ENCODE results near the gene TNNC1.

The TNNC1 gene

DNA sequence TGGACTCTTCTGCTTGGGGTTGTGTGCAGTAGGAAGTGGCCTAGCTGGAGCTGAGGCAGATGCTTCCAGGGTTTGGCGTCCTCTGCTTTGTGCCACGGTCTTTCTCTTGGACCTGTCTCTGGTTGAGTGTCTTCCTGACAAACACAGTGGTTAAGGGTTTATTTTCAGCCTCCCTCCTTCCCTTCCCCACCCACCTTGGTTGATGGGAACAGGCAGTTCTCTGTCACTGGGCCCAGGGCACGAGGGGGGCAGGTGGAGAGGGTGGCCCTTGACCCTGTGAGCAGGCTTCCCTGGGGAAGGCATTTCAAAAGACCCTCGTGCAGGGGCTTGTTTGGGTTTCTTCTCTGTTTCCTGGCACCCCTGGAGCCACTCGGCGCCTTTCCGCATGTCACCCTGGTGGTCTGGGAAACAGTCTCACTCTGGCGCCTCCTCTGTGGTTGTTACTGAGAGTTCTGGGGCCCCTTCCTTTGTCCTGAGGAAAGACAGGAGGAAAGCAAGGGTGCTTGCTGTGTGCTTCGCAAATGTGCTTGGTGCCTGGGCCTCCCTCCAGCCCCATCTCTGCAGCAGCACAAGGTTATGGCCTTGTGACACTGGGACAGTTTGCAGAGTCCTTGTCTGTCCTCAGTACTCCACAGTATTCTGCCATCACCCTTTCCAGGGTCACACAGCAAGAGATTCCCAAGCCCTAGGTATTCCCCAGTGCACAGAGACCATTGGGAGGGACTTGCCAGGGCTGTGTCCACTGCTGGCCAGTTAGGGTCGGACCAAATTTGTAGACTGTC is 31.0 kb upstream of the TNNC1 start:
- no peak for DNase-seq (ENCODE audit: low read depth, low spot score)

GRCh38 chr3:52483577-52484381 is 29.9 kb upstream of the TNNC1 start:
- DNase-seq (ENCODE audit: low read depth, low spot score): no peak

- no peak for DNase-seq (ENCODE audit: low read depth, low spot score)
Measured at GRCh38 chr3:52483081-52483480, 29.2 kb upstream of the TNNC1 start.

DNA sequence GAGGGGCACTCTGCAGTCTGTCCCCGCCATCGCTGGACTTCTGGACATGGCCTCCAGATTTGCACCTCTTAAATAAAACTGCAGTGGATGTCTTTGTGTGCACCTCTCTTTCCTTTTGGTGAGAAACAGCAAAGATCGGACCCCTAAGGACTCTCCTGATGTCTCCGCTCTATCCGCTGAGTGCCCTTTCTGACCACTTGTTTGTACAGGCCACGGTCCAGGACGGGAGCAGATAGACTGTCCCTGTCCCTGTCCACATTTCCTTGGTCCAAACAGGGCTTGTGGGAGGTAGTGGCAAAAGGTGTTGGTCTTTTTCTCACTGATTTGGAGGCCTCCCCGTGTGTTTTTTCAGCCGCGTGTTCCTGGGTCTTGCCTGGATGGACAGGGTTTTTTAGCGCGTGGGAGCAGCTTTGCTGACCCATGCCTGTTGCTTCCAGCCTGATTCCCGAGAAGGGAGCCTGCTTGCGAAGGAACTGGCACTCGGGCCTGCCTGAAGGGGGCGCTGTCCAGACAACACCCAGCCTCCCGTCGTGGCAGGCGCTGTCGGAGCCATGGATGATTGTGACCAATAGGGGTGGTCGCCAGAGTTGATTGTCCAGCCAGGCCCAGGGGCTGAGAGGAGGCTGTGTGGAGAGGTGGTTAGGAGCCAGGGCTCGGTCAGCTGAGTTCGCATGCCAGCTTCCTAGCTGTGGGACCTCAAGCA is 28.1 kb upstream of the TNNC1 start:
- DNase-seq (ENCODE audit: low read depth, low spot score): no peak

DNA sequence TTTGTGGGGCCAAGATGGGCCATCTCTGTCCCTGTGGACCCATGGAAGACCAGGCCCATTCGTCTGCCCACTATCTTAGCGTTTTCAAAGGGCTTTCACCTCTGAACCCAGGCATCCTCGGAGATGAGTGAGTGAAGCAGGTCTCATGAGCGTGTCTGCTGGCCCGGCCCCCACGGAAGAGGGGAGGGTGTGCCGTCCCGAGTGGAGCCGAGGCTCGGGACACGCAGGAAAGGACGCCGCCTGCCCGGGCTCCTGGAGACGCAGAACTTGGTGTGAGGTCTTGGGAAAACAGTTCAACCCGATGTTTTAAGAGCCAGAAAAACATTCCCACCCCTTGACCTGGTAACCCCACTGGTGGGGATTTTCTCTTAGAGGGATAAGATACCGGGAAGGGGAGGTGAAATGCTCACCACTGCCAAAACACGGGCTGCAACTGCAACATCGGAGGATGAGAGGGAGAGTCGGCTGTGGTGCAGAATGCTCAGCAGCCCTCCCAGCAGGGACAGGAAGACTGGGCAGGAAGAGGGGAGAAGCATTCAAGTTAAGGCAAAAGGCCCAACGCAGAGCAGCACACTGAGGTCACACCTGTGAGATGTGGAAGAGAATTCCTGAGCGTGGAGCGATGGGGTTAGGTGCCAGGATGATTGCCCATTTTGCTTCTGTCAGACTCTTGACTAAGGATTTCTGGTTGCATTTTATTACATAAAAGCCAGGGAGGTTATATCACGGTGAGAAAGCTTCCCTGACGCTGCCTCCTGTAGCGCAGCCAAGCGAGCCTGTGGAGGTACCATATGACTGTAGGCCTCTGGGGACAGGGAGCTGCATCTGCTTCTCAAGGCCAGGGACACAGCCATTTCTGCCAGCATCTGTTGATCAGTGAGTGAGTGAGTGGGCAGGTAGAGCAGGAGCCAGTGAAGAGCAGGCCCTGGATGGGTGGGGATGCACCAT is 27.2 kb upstream of the TNNC1 start:
- no peak for DNase-seq (ENCODE audit: low read depth, low spot score)

- DNase-seq (ENCODE audit: low read depth, low spot score): no peak
Measured at GRCh38 chr3:52479877-52480575, 26.2 kb upstream of the TNNC1 start.

DNA sequence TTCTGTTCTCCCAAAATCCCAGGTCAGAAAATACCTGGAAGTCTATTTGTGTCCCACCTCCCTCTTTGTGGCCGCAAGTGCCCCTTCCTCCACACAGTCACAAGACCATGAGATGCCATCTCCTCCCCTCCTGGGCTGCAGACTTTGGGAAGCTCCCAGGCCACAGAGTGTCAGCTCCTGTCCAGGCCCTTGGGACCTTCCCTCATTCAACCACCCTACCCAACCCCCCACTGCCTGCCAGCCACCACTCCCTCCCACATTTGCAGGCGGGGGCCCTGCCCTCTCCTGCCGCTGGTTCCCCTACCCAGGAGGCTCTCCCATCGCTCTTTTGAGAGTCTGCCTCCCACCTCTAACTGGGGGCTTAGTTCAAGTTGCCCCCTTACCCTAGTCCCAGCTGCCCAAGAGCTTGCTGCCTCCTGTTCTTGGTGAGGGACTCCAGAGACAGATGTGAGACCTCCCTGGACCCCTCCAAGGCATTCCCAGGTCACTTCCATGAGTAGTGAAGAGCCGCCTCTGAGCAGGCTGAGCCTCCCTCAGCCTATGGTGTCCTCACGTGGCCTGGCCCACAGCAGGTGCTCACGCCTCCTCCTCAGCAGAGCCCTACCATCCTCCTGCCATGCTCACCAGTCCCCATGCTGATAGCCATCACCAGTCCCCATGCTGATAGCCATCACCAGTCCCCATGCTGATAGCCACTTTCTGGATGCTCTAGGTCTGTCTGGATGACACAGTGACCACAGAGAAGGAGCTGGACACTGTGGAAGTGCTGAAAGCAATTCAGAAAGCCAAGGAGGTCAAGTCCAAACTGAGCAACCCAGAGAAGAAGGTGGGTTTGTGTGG is 25.4 kb upstream of the TNNC1 start:
- no peak for DNase-seq (ENCODE audit: low read depth, low spot score)

GRCh38 chr3:52477796-52478095 is 23.9 kb upstream of the TNNC1 start:
- no peak for DNase-seq (ENCODE audit: low read depth, low spot score)

GRCh38 chr3:52477076-52477795 is 23.4 kb upstream of the TNNC1 start:
- DNase-seq (ENCODE audit: low read depth, low spot score): no peak

- DNase-seq (ENCODE audit: low read depth, low spot score): no peak
Measured at GRCh38 chr3:52473026-52473425, 19.2 kb upstream of the TNNC1 start.

GRCh38 chr3:52472239-52473000 is 18.6 kb upstream of the TNNC1 start:
- DNase-seq (ENCODE audit: low read depth, low spot score): no peak

DNA sequence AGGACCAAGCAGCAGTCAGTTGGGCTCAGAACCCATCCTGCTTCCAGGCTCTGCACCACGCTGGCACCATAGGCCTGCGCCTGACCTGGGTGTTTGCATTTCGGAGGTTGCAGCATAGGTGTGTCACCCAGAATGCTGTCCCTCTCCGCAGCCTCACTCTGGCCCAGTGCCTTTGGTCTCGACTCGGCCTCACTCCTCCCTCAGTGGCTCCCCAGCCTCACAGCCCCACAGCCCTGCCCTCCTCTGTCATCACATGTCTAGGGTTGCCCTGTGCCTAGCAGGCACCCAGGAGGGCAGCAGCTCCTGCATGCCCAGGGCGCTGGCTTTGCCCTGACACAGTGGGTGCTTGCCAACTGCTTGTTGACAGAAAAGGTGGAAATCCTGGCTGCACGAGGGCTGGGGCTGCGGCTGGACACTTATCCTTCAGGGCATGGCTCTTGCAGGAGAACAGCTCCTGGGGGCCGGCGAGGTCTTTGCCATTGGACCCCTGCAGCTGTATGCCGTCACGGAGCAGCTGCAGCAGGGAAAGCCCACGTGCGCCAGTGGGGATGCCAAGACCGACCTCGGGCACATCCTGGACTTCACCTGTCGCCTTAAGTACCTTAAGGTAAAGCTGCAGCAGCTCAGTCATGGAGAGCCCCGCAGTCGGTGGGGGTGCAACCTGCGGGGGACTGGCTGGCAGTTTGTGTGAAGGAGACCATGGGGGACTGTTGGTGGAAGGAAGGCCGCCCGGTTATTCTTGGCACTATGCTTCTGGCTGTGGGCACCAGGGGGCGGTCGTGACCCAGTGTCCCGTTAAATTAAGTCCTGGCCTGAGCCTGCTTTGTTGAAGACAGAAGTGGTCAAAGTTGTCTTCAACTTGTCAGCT is 17.8 kb upstream of the TNNC1 start:
- no peak for DNase-seq (ENCODE audit: low read depth, low spot score)

GRCh38 chr3:52470920-52471319 is 17.1 kb upstream of the TNNC1 start:
- DNase-seq (ENCODE audit: low read depth, low spot score): no peak

DNA sequence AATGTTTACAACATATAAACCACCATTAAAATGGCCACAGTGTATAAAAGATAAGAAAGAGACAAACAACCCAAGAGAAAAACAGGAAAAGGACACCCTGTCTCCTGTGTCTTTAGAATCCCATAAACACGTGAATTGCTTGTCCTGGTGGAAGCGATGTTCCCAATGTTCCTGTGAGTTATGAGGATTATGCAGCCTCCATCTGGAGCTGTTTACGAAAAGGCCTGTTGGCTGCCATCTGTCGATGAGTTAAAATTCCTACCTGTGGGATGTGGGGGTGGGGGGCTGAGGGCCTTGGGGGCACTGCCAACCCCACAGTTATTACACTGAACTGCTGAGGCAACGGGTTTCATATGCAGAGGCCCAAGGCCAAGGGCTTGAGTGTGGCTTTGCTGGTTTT is 15.2 kb upstream of the TNNC1 start:
- DNase-seq (ENCODE audit: low read depth, low spot score): no peak

GRCh38 chr3:52468336-52468735 is 14.5 kb upstream of the TNNC1 start:
- no peak for DNase-seq (ENCODE audit: low read depth, low spot score)

DNA sequence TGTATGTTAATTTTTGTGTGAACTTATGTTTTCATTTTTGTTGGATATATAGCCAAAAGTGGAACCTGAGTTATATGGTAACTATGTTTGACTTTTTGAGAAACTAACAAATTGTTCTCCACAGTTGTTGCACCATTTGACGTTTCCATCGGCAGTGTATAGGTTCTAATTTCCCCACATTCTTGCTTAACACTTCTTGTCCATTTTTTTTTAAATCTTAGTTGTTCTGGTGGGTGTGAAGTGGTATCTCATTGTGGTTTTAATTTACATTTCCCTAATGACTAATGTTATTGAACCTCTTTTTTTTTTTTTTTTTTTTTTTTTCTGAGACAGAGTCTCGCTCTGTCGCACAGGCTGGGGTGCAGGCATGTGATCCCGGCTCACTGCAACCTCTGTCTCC is 9.6 kb upstream of the TNNC1 start:
- no peak for DNase-seq (ENCODE audit: low read depth, low spot score)

DNA sequence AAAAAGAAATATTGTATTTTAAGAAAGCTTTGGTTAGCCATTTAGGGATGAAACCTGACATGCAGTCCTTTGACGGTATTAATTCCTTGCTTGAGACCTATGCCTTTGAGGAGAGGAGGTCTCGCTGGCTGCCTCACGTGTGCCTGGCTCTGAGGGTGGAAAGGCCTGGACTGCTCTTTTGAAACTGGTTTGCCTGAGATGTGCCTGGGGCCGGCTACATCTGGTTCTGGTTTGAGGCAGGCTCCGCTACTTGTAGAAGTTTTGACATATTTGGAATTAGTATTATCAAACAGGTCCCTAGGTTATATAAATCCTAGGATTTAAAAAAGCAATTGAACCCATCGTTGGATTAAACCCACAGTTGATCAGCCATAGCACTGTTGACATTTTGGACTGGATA is 8.0 kb upstream of the TNNC1 start:
- no peak for DNase-seq (ENCODE audit: low read depth, low spot score)

Measured in activated CD4-positive, CD25-positive, alpha-beta regulatory T cell treated with anti-CD3 and anti-CD28 coated beads, Interleukin-2, amount 50 U/mL, for 16 hours (primary cell).